Measurements from ENCODE around the gene KRTCAP3. TPM values are rescaled to one million over a fixed set of nuclear protein-coding genes. Genes with fewer than 3 reads are reported as not detected.

The KRTCAP3 gene
- total RNA-seq, 1 donor from 2014 or later, result 0.85 TPM

GRCh38 chr2:27441226-27441926, 805 bp upstream of the KRTCAP3 start:
- no peak for DNase-seq (ENCODE audit: low read depth)

- no peak for DNase-seq (ENCODE audit: low read depth)
Observed at GRCh38 chr2:27442920-27443282, 720 bp downstream of the KRTCAP3 start.

- DNase-seq (ENCODE audit: low read depth), result no peak
Observed at GRCh38 chr2:27445155-27445554, 3.0 kb downstream of the KRTCAP3 start.

DNA sequence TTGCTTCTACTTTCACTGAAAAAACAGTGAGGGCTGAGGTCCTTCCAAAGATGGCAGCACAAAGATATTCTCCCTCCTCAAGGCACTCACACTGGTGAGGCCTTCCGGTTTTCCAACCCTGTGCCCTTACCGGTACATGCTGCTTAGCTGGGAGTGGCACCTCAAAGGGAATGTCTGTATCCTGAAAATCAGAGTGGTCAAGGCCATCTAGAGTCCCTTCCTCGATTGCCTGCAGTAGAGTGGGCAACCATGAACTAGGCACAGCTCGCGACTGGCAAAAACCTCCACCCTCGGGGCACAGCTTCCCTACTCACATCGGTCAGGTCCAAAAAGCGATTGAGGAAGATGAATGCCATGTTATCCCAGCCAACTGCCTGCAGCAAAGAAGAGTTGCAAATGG, 3.4 kb downstream of the KRTCAP3 start:
- DNase-seq (ENCODE audit: low read depth), result no peak

DNA sequence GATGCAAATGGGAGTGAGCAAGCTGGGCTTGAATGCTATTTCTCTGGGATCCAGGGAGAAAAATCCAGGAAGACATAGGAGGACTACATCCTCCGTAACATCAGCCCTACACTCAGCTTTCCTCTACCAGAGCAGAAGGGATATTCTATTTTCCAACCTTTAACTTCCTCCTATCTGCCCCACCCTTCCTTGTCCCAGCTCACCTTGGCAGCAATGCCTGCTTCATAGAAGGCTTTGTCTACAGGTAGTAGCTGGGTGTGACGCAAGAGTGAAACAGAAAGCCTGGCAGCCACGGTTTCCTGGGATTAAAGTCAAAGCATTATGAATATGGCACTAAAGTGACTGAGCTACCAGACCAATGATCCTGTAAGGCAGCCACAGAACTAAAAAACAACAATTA, 3.9 kb downstream of the KRTCAP3 start:
- peak; percentile 41 for DNase-seq (ENCODE audit: low read depth)

GRCh38 chr2:27448381-27448780, 6.2 kb downstream of the KRTCAP3 start:
- DNase-seq (ENCODE audit: low read depth), result no peak

GRCh38 chr2:27451095-27451494, 8.9 kb downstream of the KRTCAP3 start:
- DNase-seq (ENCODE audit: low read depth), result no peak

- DNase-seq (ENCODE audit: low read depth), result no peak
Observed at GRCh38 chr2:27453968-27454367, 11.8 kb downstream of the KRTCAP3 start.

GRCh38 chr2:27461118-27461517, 18.9 kb downstream of the KRTCAP3 start:
- DNase-seq (ENCODE audit: low read depth), result no peak

DNA sequence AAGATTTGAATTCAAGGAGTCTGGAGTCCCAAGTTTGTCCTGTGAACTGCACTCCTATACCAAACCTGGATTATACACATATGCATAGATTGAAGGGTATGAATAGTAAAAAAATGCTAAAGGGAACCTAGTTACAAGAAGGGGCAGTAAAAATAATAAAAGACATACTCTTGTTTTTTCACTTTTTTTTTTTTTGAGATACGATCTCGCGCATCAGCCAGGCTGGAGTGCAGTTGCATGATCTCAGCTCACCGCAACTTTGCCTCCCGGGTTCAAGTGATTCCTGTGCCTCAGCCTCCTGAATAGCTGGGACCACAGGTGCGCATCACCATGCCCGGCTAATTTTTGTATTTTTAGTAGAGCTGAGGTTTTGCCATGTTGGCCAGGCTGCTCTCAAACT, 22.3 kb downstream of the KRTCAP3 start:
- no peak for DNase-seq (ENCODE audit: low read depth)

DNA sequence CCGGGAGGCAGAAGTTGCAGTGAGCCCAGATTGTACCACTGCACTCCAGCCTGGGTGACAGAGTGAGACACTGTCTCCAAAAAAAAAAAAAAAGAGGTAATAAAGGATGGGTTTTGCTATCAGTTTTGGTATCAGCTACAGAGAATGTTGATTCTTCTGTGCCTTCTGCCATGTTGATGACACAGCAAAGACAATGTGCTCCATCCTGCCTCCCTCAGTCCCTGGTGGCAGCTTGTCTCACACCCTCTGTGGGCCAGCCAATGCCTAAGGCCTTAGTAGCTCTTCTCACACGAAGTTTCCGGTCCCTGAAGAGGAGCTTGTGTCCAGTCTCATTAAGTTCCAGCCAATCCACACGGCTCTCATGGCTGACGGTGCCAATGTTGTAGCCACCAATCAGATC, 29.8 kb downstream of the KRTCAP3 start:
- DNase-seq (ENCODE audit: low read depth), result no peak

- no peak for DNase-seq (ENCODE audit: low read depth)
Observed at GRCh38 chr2:27485496-27485895, 43.3 kb downstream of the KRTCAP3 start.

DNA sequence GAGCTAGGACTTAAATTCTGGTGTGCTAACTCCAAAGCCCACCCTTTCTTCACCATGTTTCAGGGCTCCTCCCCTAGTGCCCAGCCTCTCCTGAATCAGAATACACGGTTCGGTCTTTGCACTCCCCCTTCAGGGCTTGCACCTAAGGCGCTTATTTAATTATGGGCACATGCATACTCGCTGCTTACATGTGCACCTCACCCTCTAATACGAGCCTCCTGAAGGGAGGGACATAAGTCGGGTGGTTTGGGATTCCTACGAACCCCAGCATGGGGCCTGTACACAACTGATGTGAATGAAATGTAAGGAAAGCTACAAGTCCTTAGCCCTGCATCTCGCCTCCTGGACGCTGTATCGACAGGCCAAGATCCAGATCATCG, 46.9 kb downstream of the KRTCAP3 start:
- DNase-seq (ENCODE audit: low read depth), result peak; percentile 32

- DNase-seq (ENCODE audit: low read depth), result peak; percentile 99
Observed at GRCh38 chr2:27489498-27490397, 47.6 kb downstream of the KRTCAP3 start, which contains the start of gene IFT172. TSS of gene IFT172 (minus strand) at chr2:27489743. CDS start at chr2:27489653, 90 bp downstream.

- no peak for DNase-seq (ENCODE audit: low read depth)
Observed at GRCh38 chr2:27492557-27492956, 50.4 kb downstream of the KRTCAP3 start.

GRCh38 chr2:27493948-27494283, 51.7 kb downstream of the KRTCAP3 start:
- no peak for DNase-seq (ENCODE audit: low read depth)

Other genes starting within 250 kb of the KRTCAP3 start
- 101 and 131 TPM in 2 replicates for gene ATRAID, start 230.3 kb upstream of the KRTCAP3 start, total RNA-seq
- 29.3 and 36.8 TPM in 2 replicates for gene SLC5A6, start 230.1 kb upstream of the KRTCAP3 start, total RNA-seq
- gene CAD, start 225.0 kb upstream of the KRTCAP3 start, total RNA-seq, result 23.4 and 53.5 TPM in 2 replicates
- 0.10 TPM in 1 of 2 replicates, not detected in the other for gene SLC30A3, start 179.3 kb upstream of the KRTCAP3 start, total RNA-seq
- not detected in 2 replicates for gene DNAJC5G, start 166.9 kb upstream of the KRTCAP3 start, total RNA-seq
- 0.17 TPM in 1 of 2 replicates, not detected in the other for gene TRIM54, start 160.0 kb upstream of the KRTCAP3 start, total RNA-seq
- gene UCN, start 133.9 kb upstream of the KRTCAP3 start, total RNA-seq, result 0.70 TPM in 1 of 2 replicates, not detected in the other
- 30.0 and 42.6 TPM in 2 replicates for gene MPV17, start 119.3 kb upstream of the KRTCAP3 start, total RNA-seq
- gene GTF3C2, start 85.6 kb upstream of the KRTCAP3 start, total RNA-seq, result 32.1 and 40.2 TPM in 2 replicates
- 26.9 and 27.8 TPM in 2 replicates for gene EIF2B4, start 72.0 kb upstream of the KRTCAP3 start, total RNA-seq
- gene SNX17, start 71.8 kb upstream of the KRTCAP3 start, total RNA-seq, result 94.9 and 125 TPM in 2 replicates
- 9.2 and 11.3 TPM in 2 replicates for gene ZNF513, start 61.6 kb upstream of the KRTCAP3 start, total RNA-seq
- gene PPM1G, start 32.8 kb upstream of the KRTCAP3 start, total RNA-seq, result 113 and 119 TPM in 2 replicates
- gene NRBP1, start 13.8 kb upstream of the KRTCAP3 start, total RNA-seq, result 117 and 126 TPM in 2 replicates
- gene IFT172, start 47.4 kb downstream of the KRTCAP3 start, total RNA-seq, result 12.2 and 34.6 TPM in 2 replicates
- 25.6 and 30.4 TPM in 2 replicates for gene FNDC4, start 52.8 kb downstream of the KRTCAP3 start, total RNA-seq
- gene GCKR, start 54.5 kb downstream of the KRTCAP3 start, total RNA-seq, result 1.4 and 1.6 TPM in 2 replicates
- 10.2 and 48.0 TPM in 2 replicates for gene ZNF512, start 140.7 kb downstream of the KRTCAP3 start, total RNA-seq
- gene CCDC121, start 186.6 kb downstream of the KRTCAP3 start, total RNA-seq, result 0.69 and 3.8 TPM in 2 replicates
- gene GPN1, start 186.7 kb downstream of the KRTCAP3 start, total RNA-seq, result 76.8 and 86.5 TPM in 2 replicates
- gene SUPT7L, start 221.2 kb downstream of the KRTCAP3 start, total RNA-seq, result 15.3 and 31.9 TPM in 2 replicates
- gene SLC4A1AP, start 221.5 kb downstream of the KRTCAP3 start, total RNA-seq, result 30.2 and 39.1 TPM in 2 replicates

Measured in renal cortical epithelial cell (primary cell).